Endothelial cell of umbilical vein (primary cell): ENCODE measurements around the gene NRCAM.

Experiments used
- CTCF ChIP-seq, 2 donors: IDR thresholded peaks; 1 replicate in 1 of 2; 2 replicates in 1 of 2; pipeline ENCODE4 v1.5.1; 2011; ENCODE audit warnings: low read length in 2 of 2, mild to moderate bottlenecking in 2 of 2, moderate library complexity in 2 of 2, control low read depth in 1 of 2, inconsistent platforms in 1 of 2, low read depth in 1 of 2; ENCODE audit not compliant: insufficient read depth in 1 of 2; ENCODE audit errors: extremely low read depth in 1 of 2
- GATA2 ChIP-seq: IDR thresholded peaks from 2 replicates; pipeline ENCODE4 v1.7.0; 2011; ENCODE audit warnings: low read depth, mild to moderate bottlenecking, moderate library complexity, mixed read lengths, low read length; ENCODE audit not compliant: insufficient read length, insufficient read depth
- POLR2A ChIP-seq: IDR thresholded peaks from 2 replicates; pipeline ENCODE4 v1.6.1; 2012; ENCODE audit warnings: low read depth, mild to moderate bottlenecking, control low read depth, low read length
- POLR2AphosphoS5 ChIP-seq: IDR thresholded peaks from 2 replicates; pipeline ENCODE4 v1.6.1; 2012; ENCODE audit warnings: low read depth, mild to moderate bottlenecking, control low read depth, low read length, moderate library complexity; ENCODE audit not compliant: insufficient read depth

GRCh38 chr7:108468246-108468645, 12.0 kb upstream of the NRCAM start:
- TF ChIP-seq CTCF (IDR thresholded peaks at IDR 0.05; ENCODE audit: extremely low read depth in 1 of 2, insufficient read depth in 1 of 2, low read depth in 1 of 2, low read length in 2 of 2) (no peak), POLR2A (no peak), POLR2AphosphoS5 (no peak), GATA2 (no peak)
